NCI-H1436 treated with DMSO at 0.1 percent for 48 hours (cell line): ENCODE measurements around the gene MASP2.
"Not testable (repeated sequence)": the region's sequence is repeated elsewhere in the genome, so short reads cannot be mapped to it uniquely, and the experiment has no call there.

Source experiments
- DNase-seq: peaks from one replicate; lab custom pipeline; 2025; lab: John Stamatoyannopoulos, UW

Gene MASP2

GRCh38 chr1:11058595-11059154 is 11.6 kb upstream of the MASP2 start:
- no peak for DNase-seq

- no peak for DNase-seq
Observed at GRCh38 chr1:11058026-11058425, 11.0 kb upstream of the MASP2 start.

GRCh38 chr1:11057477-11057876 is 10.4 kb upstream of the MASP2 start:
- DNase-seq = no peak

GRCh38 chr1:11056504-11056903 is 9.5 kb upstream of the MASP2 start:
- no peak for DNase-seq

- DNase-seq = no peak
Observed at GRCh38 chr1:11055676-11056075, 8.6 kb upstream of the MASP2 start.

GRCh38 chr1:11054666-11055065 is 7.6 kb upstream of the MASP2 start:
- DNase-seq = no peak

GRCh38 chr1:11054181-11054580 is 7.1 kb upstream of the MASP2 start:
- DNase-seq = no peak

GRCh38 chr1:11053758-11054137 is 6.7 kb upstream of the MASP2 start:
- DNase-seq = no peak

- DNase-seq = no peak
Observed at GRCh38 chr1:11052839-11053757, 6.1 kb upstream of the MASP2 start.

- DNase-seq = no peak
Observed at GRCh38 chr1:11051781-11052511, 4.9 kb upstream of the MASP2 start.

- not testable (repeated sequence) for DNase-seq
Observed at GRCh38 chr1:11051121-11051520, 4.1 kb upstream of the MASP2 start.

- DNase-seq = no peak
Observed at GRCh38 chr1:11046270-11046566, 821 bp downstream of the MASP2 start.

- no peak for DNase-seq
Observed at GRCh38 chr1:11045428-11046269, 1.4 kb downstream of the MASP2 start.

- no peak for DNase-seq
Observed at GRCh38 chr1:11044849-11045427, 2.1 kb downstream of the MASP2 start.

GRCh38 chr1:11044086-11044848 is 2.8 kb downstream of the MASP2 start:
- no peak for DNase-seq

- DNase-seq = no peak
Observed at GRCh38 chr1:11042995-11043874, 3.8 kb downstream of the MASP2 start.

GRCh38 chr1:11042065-11042464 is 5.0 kb downstream of the MASP2 start:
- DNase-seq = no peak

GRCh38 chr1:11041048-11041447 is 6.0 kb downstream of the MASP2 start:
- DNase-seq = no peak

GRCh38 chr1:11040105-11040429 is 7.0 kb downstream of the MASP2 start:
- not testable (repeated sequence) for DNase-seq
